GM12872 (cell line): Measurements from ENCODE around the gene TENM4.

Source experiments
- CTCF ChIP-seq: IDR thresholded peaks from 3 replicates; pipeline ENCODE4 v1.5.1; 2011; ENCODE audit warnings: low read depth, mild to moderate bottlenecking, low read length, moderate library complexity; ENCODE audit not compliant: insufficient read depth

Gene TENM4

GRCh38 chr11:79428406-79428805, 12.4 kb downstream of the TENM4 start:
- no peak for TF ChIP-seq CTCF

DNA sequence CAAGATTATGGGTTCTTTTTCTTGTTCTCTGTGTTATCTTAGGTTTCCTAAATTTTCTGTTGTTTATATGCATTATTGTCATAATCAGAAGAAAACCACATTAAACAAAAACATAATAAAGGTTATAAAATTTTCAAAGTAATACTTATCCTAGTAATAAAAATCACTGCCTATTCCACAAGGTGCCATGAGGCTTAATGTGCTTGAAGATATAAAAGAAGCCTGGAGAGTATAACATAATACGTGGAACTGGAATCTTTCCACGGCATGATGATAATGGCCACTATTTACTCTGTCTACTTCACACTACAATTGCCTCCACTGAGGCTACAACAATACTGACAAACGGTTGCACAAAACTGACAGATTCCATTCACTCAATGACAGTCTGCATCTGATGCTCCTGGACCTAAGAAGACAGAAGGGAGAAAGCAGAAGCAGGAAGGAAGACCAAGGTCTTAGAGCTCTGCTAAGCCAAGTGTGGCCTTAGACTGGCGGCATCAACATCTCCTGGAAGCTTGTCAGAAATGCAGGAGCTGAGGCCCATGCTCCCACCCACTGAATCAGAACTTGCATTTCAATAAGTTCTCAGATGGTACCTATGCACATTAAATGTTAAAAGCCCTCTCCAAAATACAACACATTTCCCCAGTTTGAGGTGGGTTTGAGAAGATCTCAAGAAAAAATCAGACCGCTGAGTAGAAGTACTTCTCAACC, 13.1 kb downstream of the TENM4 start:
- TF ChIP-seq CTCF = no peak

DNA sequence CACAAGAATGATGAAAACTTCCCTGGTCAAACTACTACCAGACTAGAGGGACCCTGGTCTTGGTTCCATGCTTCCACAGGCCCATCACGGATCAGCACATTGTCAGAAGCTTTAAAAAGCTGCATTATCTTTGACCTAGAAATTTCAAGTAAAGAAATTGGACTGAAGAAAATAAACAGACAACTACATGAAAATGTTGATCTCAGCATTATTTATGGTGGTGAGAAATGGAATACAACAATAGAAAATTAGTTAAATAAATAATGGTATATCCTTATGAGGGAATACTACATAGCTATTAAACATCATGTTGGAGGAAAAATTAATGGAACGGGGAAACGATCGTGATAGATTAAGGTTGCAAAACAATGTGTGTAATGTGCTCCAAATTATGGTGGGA, 13.7 kb downstream of the TENM4 start:
- TF ChIP-seq CTCF = no peak

DNA sequence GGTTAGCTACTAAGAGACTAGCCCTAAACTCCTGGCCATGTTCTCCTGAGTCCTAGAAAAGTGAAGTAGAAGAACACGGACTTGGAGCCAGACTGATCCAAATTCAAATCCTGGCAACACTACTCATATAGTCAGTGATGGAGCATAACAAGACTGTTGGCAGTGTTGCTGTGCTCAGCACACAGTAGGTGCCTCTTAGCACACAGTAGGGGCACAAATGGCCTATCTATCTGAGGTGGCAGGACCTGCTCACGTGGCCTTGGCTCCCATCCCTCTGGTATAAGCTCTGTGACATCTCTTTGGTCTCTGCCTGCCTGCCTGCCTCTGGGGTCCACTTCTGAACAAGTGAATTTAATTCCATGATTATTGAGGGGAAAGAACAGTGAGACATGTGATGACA, 15.4 kb downstream of the TENM4 start:
- no peak for TF ChIP-seq CTCF

DNA sequence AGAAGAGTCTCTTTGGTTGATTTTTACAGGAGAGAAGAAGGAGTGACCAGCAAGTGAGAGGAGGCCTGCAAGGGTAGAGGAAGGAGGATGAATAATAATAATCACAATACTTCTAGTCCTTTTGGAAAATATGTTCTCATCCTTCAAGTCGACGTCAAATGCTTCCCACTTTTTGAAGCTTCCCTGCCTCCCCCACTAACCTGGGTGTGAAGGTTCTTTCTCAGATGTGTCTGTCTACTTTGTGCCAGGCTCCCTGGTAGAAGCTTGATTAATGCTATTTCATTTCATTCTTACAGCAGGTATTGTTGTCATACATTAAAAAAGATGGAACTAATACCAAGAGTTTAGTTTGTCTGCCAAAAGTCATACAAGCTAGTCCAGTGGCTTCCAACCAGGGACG, 17.1 kb downstream of the TENM4 start:
- TF ChIP-seq CTCF = no peak

DNA sequence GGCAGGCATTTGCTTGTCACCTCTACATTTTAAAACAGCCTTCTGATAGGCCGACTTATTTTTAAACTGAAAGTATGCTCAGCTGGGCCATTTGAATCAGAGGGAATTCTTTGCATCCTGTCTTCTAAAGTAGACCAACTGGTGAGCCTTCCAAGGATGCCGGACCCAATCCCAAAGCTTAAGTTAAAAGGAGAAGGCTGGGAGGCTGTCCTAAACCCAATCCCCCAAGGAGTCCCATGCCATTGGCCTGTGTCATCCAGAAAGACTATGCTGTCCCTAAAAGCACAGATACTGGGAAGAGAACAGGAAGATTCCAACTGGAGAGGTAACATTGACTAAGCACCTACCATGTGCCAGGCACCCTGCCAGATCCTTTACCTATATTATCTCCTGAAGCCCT, 18.0 kb downstream of the TENM4 start:
- no peak for TF ChIP-seq CTCF

GRCh38 chr11:79421820-79422219, 19.0 kb downstream of the TENM4 start:
- no peak for TF ChIP-seq CTCF

DNA sequence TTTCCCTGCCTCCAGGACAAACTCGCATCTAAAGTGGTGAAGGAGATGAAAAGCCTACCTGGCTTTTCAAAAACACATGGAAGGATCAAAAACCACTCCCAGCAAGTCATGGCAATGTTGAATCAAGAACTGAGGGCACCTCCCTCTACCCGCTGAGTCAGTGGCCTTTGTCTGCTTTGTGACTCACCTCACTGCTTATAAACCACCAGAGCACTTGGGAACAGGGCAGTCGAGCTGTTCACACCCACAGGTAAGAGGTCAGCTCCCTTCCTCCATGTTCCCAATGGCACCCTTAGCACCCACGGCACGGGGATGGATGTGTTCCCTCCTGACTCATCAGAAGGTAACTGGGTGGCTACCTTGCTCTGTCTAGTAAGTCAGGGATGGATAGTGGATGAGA, 21.7 kb downstream of the TENM4 start:
- no peak for TF ChIP-seq CTCF
